AG10803 (cell line): ENCODE data around the gene TRA2B.

ENCODE experiments used
- DNase-seq: peaks from one replicate; pipeline ENCODE4 v3.0.0; 2010; ENCODE audit warnings: low read depth
- H3K4me3 ChIP-seq: 2 replicates; pipeline ENCODE4 v1.5.1; 2011; ENCODE audit warnings: mild to moderate bottlenecking, low read length, control low read depth
- TF ChIP-seq, protein P1 (sequence below): conservative IDR thresholded peaks from 2 replicates; pipeline ENCODE4 v1.5.1; 2011; ENCODE audit warnings: mild to moderate bottlenecking, low read length, control low read depth, inconsistent platforms

The TRA2B gene

DNA sequence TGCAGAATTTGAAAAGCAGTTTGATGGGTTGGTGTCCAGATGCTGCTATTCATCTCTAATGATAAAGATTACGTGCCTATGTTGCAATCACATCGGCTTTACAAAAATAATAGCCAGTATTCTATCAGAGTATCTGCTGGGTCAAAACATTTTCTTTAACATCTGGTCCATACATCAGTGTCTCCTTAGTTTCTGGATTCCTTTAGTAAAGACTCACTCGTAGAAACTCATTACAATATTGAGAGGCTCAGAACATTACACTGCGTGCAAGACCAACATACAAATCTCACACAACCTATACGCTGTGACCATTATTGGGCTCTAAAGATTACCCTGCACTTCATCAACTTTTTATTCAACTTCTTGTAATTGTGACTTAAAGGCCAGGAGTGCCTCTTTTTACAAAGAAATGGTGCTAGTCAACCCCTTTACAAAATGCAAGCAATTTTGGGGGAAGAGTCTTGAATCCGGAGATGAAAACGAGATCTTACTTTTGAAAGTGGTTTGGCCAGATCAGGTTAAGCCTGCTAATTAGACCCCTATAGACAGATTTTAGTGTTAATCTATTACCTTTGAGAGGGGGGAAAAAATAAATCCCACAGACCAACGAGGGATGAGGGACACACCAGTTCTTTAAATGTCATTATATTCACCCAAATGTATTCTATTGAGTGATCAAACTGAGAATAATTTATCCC is 2.9 kb downstream of the TRA2B start:
- DNase-seq = no peak
- H3K4me3 ChIP-seq = peak overlapping the region; percentile 100
- TF ChIP-seq, protein P1, sequence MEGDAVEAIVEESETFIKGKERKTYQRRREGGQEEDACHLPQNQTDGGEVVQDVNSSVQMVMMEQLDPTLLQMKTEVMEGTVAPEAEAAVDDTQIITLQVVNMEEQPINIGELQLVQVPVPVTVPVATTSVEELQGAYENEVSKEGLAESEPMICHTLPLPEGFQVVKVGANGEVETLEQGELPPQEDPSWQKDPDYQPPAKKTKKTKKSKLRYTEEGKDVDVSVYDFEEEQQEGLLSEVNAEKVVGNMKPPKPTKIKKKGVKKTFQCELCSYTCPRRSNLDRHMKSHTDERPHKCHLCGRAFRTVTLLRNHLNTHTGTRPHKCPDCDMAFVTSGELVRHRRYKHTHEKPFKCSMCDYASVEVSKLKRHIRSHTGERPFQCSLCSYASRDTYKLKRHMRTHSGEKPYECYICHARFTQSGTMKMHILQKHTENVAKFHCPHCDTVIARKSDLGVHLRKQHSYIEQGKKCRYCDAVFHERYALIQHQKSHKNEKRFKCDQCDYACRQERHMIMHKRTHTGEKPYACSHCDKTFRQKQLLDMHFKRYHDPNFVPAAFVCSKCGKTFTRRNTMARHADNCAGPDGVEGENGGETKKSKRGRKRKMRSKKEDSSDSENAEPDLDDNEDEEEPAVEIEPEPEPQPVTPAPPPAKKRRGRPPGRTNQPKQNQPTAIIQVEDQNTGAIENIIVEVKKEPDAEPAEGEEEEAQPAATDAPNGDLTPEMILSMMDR = no peak

DNA sequence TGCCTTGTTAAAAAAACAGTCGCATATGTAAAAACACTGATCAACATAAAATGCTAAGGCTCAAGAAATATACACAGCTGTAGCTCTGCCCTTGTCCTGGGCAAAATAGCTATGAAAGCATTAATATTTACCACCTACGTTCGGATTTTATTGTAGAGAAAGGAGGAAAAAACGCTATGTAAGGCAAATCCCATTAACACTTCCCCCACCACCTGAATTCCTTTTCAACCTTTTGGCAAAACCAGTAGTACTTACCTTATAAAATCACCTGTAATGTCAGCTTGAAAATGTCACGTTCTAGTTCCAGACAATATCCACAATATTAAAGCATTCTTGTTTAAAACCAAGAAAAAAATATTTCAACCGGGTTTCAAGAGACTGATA is 3.6 kb downstream of the TRA2B start:
- H3K4me3 ChIP-seq = peak overlapping the region; percentile 100
- no peak for DNase-seq
- TF ChIP-seq, protein P1 = no peak

GRCh38 chr3:185933374-185934173 is 4.2 kb downstream of the TRA2B start:
- no peak for DNase-seq
- H3K4me3 ChIP-seq = peak overlapping the region; percentile 100; the same call in 1 of the 2 replicates
- TF ChIP-seq, protein P1 = no peak

DNA sequence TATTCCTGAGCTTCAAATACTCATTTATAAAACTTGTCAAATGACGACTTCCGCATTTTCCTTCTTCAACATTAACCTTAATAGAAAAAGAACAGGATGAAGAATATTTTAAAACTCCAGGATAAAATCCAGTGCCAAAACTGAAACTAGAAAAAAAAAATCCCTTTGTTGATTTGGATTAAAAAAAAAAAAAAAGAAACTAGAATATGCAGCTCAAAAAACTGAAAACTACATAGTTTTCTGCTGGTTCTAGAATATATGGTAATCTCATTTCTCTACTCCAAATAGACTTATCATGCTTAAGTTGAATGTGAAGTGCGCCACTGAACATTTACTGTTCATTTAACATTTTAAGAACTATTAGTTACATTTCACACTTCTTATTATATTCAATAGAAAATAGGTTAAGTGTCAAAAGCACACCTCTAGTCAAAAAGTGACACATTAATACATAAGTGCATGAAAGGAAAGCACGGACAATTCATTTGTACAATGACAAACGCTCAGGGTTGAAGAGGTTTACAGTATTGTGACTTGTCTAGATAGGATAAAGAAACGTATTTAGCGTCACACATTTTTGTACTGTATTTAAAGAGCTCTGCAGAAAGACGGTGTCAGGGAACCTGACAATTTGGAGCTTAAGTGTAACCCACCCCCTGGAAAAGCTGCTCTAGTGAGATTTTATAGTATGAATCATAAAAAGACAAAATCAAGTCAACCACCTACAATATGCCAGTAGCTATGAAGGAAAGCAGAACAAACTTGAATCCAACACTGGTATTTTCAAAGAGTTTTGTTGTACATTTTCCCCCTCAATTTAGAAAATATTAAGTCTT is 5.8 kb downstream of the TRA2B start:
- peak overlapping the region; percentile 21 for H3K4me3 ChIP-seq
- TF ChIP-seq, protein P1 = no peak
- no peak for DNase-seq

- peak; percentile 28 for DNase-seq
- TF ChIP-seq, protein P1 = no peak
- H3K4me3 ChIP-seq = no peak overlapping the region
These were observed 7.3 kb downstream of the TRA2B start for GRCh38 chr3:185930393-185931107.

DNA sequence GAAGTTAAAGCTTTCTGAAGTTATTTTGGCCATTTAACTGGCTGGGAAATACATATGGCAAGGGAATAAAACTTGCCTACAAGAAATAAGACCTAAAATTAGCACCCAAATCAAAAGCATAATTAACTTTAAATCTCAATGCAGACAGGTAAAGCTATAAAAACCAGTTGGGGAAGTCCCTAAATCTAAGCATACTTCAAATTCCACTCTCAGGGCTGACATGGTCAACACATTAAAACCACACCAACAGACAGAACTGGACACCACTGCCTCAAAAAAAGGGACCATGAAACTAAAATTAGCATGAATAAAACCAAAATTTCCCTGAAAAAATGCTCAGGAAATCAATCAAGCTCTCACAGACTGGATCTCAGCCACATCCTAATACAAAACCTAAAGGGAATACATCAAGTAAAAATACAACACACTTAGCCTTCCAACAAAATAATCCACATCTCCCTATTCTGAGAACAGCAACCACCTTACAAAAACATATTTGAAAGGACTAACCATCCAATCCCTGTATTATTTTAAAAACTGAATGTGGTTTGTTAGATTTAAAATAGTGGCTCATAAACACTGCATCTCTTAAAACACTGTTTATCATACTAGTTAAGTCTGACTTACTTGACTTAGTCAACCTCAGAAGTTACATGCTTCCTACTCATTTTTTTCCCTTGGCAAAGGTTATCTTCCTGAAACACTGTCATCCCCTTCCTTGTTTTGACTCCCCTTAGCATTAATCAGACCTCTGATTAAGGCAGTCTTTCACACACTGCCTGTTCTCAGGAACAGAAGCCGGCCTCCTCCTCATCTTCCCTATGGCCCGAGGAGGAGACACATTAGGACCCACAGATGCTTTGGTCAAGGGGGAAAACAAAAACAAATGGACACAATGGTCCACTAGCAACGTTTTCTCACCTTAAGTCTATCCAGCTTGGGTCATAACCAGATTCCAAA is 8.3 kb downstream of the TRA2B start:
- H3K4me3 ChIP-seq = no peak overlapping the region
- TF ChIP-seq, protein P1 = no peak
- DNase-seq = no peak
